Measurements from ENCODE around the gene DUSP21.
"Not testable (repeated sequence)": the region's sequence is repeated elsewhere in the genome, so short reads cannot be mapped to it uniquely, and the experiment has no call there.

DUSP21 gene

DNA sequence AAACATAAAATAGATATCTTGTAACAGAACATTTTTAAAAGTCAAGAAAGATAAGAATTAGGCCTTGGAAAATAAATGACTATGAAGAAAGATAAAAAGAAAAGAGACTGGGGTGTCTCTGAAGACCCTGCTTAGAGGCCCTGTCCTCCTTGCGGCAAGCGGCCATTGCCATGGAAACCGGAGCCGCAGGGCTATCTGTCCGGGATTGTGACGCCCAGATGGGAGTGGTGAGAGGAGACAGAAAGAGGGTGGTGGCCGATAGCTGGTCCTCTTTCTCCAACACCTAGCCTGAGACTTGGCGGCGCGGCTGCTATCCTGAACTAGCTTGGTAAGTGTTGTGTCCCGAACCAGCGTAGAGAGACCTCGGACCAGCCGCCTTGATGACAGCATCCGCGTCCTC is at the start of gene DUSP21:
Gene DUSP21, plus strand, starts transcription at position 269 of the 400 bp plus-strand sequence. Its CDS starts 112 bp downstream, at position 381.
- no peak for DNase-seq (ENCODE audit: low read depth)
- H3K4me3 ChIP-seq (ENCODE audit: control insufficient read depth, low read depth, low read length) = no peak within 1 kb of the TSS
- TF ChIP-seq, protein P1, sequence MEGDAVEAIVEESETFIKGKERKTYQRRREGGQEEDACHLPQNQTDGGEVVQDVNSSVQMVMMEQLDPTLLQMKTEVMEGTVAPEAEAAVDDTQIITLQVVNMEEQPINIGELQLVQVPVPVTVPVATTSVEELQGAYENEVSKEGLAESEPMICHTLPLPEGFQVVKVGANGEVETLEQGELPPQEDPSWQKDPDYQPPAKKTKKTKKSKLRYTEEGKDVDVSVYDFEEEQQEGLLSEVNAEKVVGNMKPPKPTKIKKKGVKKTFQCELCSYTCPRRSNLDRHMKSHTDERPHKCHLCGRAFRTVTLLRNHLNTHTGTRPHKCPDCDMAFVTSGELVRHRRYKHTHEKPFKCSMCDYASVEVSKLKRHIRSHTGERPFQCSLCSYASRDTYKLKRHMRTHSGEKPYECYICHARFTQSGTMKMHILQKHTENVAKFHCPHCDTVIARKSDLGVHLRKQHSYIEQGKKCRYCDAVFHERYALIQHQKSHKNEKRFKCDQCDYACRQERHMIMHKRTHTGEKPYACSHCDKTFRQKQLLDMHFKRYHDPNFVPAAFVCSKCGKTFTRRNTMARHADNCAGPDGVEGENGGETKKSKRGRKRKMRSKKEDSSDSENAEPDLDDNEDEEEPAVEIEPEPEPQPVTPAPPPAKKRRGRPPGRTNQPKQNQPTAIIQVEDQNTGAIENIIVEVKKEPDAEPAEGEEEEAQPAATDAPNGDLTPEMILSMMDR (conservative IDR thresholded peaks at IDR 0.05; ENCODE audit: control insufficient read depth, insufficient read depth, low read depth, low read length) = no peak

DNA sequence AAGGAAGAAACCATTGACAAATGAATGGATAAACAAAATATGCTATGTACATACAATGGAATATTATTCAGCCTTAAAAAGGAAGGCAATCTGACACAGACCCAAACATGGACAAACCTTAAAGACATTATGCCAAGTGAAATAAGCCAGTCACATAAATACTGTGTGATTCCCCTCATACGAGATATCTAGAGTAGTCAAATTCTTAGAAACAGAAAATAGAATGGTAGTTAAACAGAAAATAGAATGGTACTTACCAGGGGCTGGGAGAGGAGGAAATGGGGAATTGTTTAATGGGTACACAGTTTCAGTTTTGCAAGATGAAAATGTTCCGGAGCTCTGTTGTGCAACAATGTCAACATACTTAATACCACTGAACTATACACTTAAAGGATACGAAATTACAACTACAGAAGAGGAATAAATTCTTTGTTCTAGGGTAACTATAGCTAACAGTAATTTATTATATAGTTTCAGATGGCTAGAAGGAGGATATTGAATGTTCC is 47.8 kb upstream of the DUSP21 start:
- TF ChIP-seq, protein P1 (conservative IDR thresholded peaks at IDR 0.05; ENCODE audit: control insufficient read depth, insufficient read depth, low read depth, low read length) = no peak
- DNase-seq (ENCODE audit: low read depth) = no peak

DNA sequence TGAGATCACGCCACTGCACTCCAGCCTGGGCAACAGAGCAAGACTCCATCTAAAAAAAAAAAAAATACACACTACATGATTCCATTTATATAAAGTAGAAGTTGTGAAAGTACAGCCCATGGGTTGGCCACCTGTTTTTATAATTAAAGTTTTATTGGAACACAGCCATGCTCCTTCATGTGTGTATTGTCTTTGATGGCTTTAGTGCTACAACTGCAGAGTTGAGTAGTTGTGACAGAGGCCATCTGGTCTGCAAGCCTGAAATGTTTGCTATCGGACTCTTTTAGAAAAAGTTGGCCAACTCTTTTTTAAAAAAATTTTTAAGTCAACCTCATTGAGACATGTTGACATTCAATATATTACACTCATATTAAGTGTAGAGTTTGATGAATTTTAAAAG is 41.2 kb upstream of the DUSP21 start:
- DNase-seq (ENCODE audit: low read depth) = no peak
- TF ChIP-seq, protein P1 (conservative IDR thresholded peaks at IDR 0.05; ENCODE audit: control insufficient read depth, insufficient read depth, low read depth, low read length) = no peak
- H3K4me3 ChIP-seq (ENCODE audit: control insufficient read depth, low read depth, low read length) = no peak overlapping the region

More for the DNA sequence above, 47.8 kb upstream of the DUSP21 start:
- no peak overlapping the region for H3K4me3 ChIP-seq (ENCODE audit: control insufficient read depth, low read depth, low read length)

DNA sequence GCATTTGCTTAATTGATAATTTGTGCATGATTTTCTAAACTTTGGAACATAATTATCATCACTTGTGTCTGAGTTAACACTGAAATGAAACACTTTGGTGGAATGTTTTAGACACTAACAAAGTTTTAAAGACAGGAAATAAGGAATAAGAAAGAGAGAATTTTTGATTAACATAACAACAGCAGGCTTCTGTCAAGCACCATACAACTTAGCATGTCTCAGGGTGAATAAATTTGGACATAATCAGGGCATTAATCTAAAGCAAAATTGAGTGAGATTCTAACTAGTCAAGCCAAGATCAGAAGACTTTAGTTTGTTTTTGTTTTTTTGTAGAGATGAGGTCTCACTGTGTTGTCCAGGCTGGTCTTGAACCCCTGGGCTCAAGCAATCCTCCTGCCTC is 28.1 kb upstream of the DUSP21 start:
- no peak for DNase-seq (ENCODE audit: low read depth)
- no peak overlapping the region for H3K4me3 ChIP-seq (ENCODE audit: control insufficient read depth, low read depth, low read length)
- TF ChIP-seq, protein P1 (conservative IDR thresholded peaks at IDR 0.05; ENCODE audit: control insufficient read depth, insufficient read depth, low read depth, low read length) = no peak

DNA sequence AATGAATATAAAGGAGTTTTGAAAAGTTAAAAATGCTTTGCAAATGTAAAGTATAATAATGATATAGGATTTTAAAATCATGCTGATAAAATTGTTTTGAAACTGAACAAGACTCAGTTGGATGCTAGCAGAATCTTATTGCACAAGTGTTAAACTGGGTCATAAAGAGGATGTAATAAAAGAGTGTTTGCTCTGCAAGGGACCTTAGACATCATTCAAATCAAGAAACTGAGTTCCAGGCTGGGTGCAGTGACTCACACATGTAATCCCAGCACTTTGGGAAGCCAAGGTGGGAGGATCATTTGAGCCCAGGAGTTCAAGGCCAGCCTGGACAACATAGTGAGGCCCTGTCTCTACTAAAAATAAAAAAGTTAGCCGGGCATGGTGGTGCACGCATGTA is 27.5 kb upstream of the DUSP21 start:
- DNase-seq (ENCODE audit: low read depth) = no peak
- TF ChIP-seq, protein P1 (conservative IDR thresholded peaks at IDR 0.05; ENCODE audit: control insufficient read depth, insufficient read depth, low read depth, low read length) = no peak
- no peak overlapping the region for H3K4me3 ChIP-seq (ENCODE audit: control insufficient read depth, low read depth, low read length)

DNA sequence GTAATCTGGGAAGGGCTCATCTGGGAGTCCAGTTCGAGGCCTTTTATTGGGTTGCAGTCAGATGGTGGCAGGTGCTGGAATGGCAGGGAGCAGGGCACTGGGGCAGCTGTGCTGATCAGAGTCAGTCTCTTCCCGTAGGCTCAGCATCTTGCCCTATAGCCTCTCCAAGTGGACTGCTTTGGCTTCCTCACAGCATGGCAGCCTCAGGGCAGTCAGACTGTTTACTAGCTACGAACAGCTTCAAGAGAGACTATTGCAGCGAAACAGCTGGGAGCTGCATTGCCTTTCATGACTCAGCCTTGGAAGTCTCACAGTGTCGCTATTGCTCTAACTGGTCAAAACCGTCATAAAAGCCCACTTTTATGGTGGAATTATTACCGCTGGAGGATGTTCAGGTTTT is 26.8 kb upstream of the DUSP21 start:
- TF ChIP-seq, protein P1 (conservative IDR thresholded peaks at IDR 0.05; ENCODE audit: control insufficient read depth, insufficient read depth, low read depth, low read length) = no peak
- DNase-seq (ENCODE audit: low read depth) = no peak
- H3K4me3 ChIP-seq (ENCODE audit: control insufficient read depth, low read depth, low read length) = no peak overlapping the region

DNA sequence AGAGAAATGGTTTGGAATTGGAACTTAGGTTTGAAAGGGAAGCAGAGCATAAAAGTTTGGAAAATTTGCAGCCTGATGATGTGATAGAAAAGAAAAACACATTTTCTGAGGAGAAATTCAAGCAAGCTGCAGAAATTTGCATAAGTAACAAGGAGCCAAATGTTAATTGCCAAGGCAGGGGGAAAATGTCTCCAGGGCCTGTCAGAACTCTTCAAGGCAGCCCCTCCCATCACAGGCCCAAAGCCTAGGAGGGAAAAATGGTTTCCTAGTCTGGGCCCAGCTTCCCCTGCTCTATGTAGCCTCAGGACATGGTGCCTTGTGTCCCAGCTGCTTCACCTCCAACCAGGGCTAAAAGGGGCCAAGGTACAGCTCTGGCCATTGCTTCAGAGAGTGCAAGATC is 21.2 kb upstream of the DUSP21 start:
- no peak for DNase-seq (ENCODE audit: low read depth)
- TF ChIP-seq, protein P1 (conservative IDR thresholded peaks at IDR 0.05; ENCODE audit: control insufficient read depth, insufficient read depth, low read depth, low read length) = no peak
- H3K4me3 ChIP-seq (ENCODE audit: control insufficient read depth, low read depth, low read length) = no peak overlapping the region

DNA sequence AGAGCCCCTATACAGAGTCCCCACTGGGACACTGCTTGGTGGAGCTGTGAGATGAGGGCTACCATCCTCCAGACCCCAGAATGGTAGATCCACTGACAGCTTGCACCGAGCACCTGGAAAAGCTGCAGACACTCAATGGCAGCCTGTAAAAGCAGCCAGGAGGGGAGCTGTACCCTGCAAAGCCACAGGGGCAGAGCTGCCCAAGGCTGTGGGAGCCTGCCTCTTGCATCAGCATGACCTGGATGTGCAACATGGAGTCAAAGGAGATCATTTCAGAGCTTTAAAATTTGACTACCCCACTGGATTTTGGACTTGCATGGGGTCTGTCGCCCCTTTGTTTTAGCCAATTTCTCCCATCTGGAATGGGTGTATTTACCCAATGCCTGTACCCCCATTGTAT is 20.6 kb upstream of the DUSP21 start:
- H3K4me3 ChIP-seq (ENCODE audit: control insufficient read depth, low read depth, low read length); DNase-seq (ENCODE audit: low read depth): not testable (repeated sequence)
